Keratinocyte (primary cell): ENCODE data around the gene DNAJA3.

Experiments
- EZH2 ChIP-seq: IDR thresholded peaks from one replicate; pipeline ENCODE4 v1.6.1; 2012; ENCODE audit warnings: inconsistent platforms, mild to moderate bottlenecking, low read length, moderate library complexity
- TF ChIP-seq, protein P1 (sequence below), 3 experiments: IDR thresholded peaks in 1 of 3; conservative IDR thresholded peaks in 1 of 3; optimal IDR thresholded peaks in 1 of 3; 2 replicates in 2 of 3; 3 replicates in 1 of 3; pipeline versions ENCODE3 to v1.5.1; 2011; ENCODE audit warnings: low read length in 3 of 3, mild to moderate bottlenecking in 3 of 3, moderate library complexity in 2 of 3, control low read depth in 1 of 3, inconsistent platforms in 1 of 3; ENCODE audit not compliant: insufficient read depth in 2 of 3; ENCODE audit errors: extremely low read depth in 1 of 3

DNA sequence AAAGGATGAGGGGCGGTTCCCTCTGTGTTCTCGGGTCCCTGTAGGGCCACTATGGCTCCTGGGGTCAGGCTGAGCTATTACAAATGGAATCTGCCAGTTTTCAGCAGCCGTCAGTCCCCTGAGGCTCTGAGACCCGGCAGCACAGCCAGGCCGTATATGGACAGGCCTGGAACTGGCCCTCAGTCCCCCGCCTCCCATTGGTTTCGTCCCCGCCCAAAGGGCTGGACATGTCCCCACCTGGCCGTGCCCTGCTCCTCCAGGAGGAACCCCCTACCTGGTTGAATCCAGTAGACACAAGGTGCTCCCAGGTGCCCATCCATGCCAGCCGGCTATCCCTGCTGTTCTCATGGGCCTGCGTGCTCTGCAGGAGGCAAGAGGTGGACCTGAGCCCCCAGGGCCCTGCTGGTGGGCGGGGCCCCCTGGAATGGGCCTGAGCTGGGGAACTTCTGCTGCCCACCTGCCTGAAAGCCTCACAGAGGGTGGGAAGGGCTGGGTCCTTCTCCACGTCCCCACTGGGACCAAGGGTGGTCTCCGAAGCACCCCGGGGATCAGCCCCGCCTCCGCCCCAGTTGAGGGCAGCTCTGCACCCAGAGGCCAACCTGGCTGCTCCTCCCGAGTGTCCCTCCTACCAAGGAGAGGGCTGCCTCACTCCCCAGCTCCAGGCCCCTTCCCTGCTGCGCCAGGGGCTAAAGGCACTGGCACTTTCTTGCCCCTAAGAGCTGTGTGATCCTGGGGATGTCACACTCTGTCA, 37.2 kb upstream of the DNAJA3 start:
- TF ChIP-seq, protein P1, sequence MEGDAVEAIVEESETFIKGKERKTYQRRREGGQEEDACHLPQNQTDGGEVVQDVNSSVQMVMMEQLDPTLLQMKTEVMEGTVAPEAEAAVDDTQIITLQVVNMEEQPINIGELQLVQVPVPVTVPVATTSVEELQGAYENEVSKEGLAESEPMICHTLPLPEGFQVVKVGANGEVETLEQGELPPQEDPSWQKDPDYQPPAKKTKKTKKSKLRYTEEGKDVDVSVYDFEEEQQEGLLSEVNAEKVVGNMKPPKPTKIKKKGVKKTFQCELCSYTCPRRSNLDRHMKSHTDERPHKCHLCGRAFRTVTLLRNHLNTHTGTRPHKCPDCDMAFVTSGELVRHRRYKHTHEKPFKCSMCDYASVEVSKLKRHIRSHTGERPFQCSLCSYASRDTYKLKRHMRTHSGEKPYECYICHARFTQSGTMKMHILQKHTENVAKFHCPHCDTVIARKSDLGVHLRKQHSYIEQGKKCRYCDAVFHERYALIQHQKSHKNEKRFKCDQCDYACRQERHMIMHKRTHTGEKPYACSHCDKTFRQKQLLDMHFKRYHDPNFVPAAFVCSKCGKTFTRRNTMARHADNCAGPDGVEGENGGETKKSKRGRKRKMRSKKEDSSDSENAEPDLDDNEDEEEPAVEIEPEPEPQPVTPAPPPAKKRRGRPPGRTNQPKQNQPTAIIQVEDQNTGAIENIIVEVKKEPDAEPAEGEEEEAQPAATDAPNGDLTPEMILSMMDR (optimal IDR thresholded peaks at IDR 0.05 in 1 of 3, IDR thresholded peaks at IDR 0.05 in 1 of 3, conservative IDR thresholded peaks at IDR 0.05 in 1 of 3; ENCODE audit: extremely low read depth in 1 of 3, insufficient read depth in 2 of 3, low read length in 3 of 3) = no peak
- TF ChIP-seq EZH2 = no peak
